K562 (cell line): ENCODE results near the gene NIFK. TPM values are rescaled to one million over a fixed set of nuclear protein-coding genes. Genes with fewer than 3 reads are reported as not detected.

Experiments used
- ARID1B ChIP-seq: fragments of 450-650 bp; IDR thresholded peaks from 2 replicates; pipeline ENCODE4 v1.6.1; 2016; ENCODE audit warnings: antibody characterized with exemption, mild to moderate bottlenecking, inconsistent platforms
- BRD4 ChIP-seq: fragments of 200-600 bp; sonication (generic); IDR thresholded peaks from 2 replicates; pipeline ENCODE4 v1.6.1; 2017; ENCODE audit warnings: inconsistent platforms
- CREM ChIP-seq: IDR thresholded peaks from 2 replicates; pipeline ENCODE4 v1.6.1; 2014; ENCODE audit warnings: antibody characterized with exemption, low read depth
- GTF2E2 ChIP-seq: fragments of 200-800 bp; sonication (Bioruptor generic); IDR thresholded peaks from 2 replicates; pipeline ENCODE4 v1.6.1; 2016; ENCODE audit warnings: missing genetic modification characterization, missing compliant biosample characterization
- MAFF ChIP-seq: IDR thresholded peaks from 2 replicates; pipeline ENCODE4 v1.6.1; 2012; ENCODE audit warnings: low read length, improper control_type of control experiment
- MEIS2 ChIP-seq: fragments of 450-650 bp; IDR thresholded peaks from 2 replicates; pipeline ENCODE4 v1.6.1; 2014; ENCODE audit warnings: mild to moderate bottlenecking; ENCODE audit not compliant: partially characterized antibody
- RBM15 ChIP-seq: fragments of 200-400 bp; formaldehyde crosslinking; IDR thresholded peaks from 2 replicates; pipeline ENCODE4 v1.6.1; 2018; ENCODE audit warnings: mild to moderate bottlenecking, low read length, moderate library complexity; ENCODE audit not compliant: insufficient read depth
- ZNF133 ChIP-seq: fragments of 250-450 bp; sonication (Bioruptor Pico); IDR thresholded peaks from 2 replicates; pipeline ENCODE4 v1.4.0; 2020; ENCODE audit warnings: mild to moderate bottlenecking
- ZNF431 ChIP-seq: sonication (generic); formaldehyde crosslinking; IDR thresholded peaks from 2 replicates; pipeline ENCODE4 v1.8.0; 2022; ENCODE audit warnings: mild to moderate bottlenecking, missing genetic modification reagents
- polyA plus RNA-seq, 8 experiments: library from polyadenylated mRNA; depleted of rRNA in 4 of 8; stranded (reverse) in 5 of 8; unstranded in 3 of 8; fragments of >200 nt; fragmentation: Nextera tagmentation in 2 of 8; fragmentation: Illumina TruSeq in 1 of 8; extraction: Ambion mirVana in 2 of 8; extraction: Trizol in 1 of 8; gene quantifications; 2 replicates each; pipeline versions ENCODE4 v1.2.1 to v1.2.3, GENCODE V29; 2011 to 2014; ENCODE audit warnings: inconsistent platforms in 1 of 8, missing spikeins in 1 of 8
- total RNA-seq, 7 experiments: library from RNA; depleted of rRNA in 6 of 7; stranded (reverse); fragments of >200 nt in 6 of 7; fragmentation: Illumina TruSeq in 2 of 7; extraction: Trizol in 2 of 7; gene quantifications; 2 replicates each; pipeline versions ENCODE4 v1.2.1 to v1.2.3, GENCODE V29; 2011 to 2021; ENCODE audit warnings: low replicate concordance in 1 of 7
- TF ChIP-seq, protein P1 (sequence below): sonication (generic); formaldehyde crosslinking; IDR thresholded peaks from 2 replicates; pipeline ENCODE4 v1.8.1; 2022; ENCODE audit warnings: missing genetic modification reagents
- TF ChIP-seq, protein P2 (sequence below), 2 experiments: fragments of 450-650 bp; IDR thresholded peaks; 2 replicates each; pipeline ENCODE4 v1.6.1; 2016; ENCODE audit warnings: mild to moderate bottlenecking in 2 of 2, borderline replicate concordance in 1 of 2, low read depth in 1 of 2, moderate library complexity in 1 of 2

NIFK gene
- total and polyA plus RNA-seq, 9 of the 15 experiments (the other 6 are each of a cell fraction or from before 2014, with no cell fraction given) = 60.2 to 426 (median 183) TPM

DNA sequence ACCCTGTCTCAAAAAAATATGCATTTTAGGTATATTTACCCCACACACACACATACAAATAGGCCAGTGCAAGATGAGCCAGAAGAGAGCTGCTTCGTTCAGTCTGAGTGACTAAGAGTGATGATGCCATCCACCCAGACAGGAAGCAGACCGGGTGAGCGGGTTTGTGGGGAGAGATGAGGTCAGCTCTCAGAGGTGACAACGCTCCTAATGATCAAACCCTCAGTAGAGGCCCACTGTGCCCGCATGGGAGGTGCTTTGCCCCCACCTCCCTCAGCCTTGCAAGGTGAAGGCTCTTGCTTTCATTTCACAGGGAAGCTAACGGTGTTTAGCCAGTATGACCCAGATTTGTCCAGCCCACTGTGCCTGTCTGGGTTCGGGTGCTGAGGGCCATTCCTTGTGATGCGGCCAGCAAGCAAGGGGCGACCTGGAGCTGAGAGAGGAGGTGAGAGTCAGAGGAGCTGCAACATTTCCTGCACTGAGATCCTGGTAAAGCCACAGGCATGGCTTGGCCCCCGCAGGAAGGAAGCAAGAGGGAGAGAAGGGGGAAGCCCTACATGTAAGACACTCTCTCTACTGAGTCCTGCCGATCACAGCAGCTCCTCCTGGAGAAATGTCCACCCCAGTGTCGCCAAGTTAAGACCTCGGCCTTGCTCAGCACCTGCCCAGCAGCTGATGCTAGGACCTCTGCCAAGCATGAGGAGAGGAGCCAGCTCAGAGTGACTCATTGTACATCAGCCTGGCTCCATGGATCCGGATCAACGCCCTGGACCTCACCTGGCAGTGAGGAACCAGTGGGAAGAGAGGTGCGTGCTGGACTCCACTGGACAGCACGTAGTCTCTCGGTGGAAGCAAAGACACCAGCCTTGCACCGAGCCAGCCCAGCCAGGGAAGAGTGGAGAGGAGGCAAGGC is 37.0 kb downstream of the NIFK start (continued):
- TF ChIP-seq ZNF133 (CRISPR knock-in tag) (no peak), GTF2E2 (no peak), ARID1B (peak; percentile 50), BRD4 (no peak), CREM (peak; percentile 66; the same call in 1 of the 2 replicates), MAFF (no peak), ZNF431 (CRISPR knock-in tag) (no peak), MEIS2 (peak; percentile 74), RBM15 (no peak)
- TF ChIP-seq, protein P1, sequence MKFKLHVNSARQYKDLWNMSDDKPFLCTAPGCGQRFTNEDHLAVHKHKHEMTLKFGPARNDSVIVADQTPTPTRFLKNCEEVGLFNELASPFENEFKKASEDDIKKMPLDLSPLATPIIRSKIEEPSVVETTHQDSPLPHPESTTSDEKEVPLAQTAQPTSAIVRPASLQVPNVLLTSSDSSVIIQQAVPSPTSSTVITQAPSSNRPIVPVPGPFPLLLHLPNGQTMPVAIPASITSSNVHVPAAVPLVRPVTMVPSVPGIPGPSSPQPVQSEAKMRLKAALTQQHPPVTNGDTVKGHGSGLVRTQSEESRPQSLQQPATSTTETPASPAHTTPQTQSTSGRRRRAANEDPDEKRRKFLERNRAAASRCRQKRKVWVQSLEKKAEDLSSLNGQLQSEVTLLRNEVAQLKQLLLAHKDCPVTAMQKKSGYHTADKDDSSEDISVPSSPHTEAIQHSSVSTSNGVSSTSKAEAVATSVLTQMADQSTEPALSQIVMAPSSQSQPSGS = peak; percentile 68; the same call in 1 of the 2 replicates
- TF ChIP-seq, protein P2, sequence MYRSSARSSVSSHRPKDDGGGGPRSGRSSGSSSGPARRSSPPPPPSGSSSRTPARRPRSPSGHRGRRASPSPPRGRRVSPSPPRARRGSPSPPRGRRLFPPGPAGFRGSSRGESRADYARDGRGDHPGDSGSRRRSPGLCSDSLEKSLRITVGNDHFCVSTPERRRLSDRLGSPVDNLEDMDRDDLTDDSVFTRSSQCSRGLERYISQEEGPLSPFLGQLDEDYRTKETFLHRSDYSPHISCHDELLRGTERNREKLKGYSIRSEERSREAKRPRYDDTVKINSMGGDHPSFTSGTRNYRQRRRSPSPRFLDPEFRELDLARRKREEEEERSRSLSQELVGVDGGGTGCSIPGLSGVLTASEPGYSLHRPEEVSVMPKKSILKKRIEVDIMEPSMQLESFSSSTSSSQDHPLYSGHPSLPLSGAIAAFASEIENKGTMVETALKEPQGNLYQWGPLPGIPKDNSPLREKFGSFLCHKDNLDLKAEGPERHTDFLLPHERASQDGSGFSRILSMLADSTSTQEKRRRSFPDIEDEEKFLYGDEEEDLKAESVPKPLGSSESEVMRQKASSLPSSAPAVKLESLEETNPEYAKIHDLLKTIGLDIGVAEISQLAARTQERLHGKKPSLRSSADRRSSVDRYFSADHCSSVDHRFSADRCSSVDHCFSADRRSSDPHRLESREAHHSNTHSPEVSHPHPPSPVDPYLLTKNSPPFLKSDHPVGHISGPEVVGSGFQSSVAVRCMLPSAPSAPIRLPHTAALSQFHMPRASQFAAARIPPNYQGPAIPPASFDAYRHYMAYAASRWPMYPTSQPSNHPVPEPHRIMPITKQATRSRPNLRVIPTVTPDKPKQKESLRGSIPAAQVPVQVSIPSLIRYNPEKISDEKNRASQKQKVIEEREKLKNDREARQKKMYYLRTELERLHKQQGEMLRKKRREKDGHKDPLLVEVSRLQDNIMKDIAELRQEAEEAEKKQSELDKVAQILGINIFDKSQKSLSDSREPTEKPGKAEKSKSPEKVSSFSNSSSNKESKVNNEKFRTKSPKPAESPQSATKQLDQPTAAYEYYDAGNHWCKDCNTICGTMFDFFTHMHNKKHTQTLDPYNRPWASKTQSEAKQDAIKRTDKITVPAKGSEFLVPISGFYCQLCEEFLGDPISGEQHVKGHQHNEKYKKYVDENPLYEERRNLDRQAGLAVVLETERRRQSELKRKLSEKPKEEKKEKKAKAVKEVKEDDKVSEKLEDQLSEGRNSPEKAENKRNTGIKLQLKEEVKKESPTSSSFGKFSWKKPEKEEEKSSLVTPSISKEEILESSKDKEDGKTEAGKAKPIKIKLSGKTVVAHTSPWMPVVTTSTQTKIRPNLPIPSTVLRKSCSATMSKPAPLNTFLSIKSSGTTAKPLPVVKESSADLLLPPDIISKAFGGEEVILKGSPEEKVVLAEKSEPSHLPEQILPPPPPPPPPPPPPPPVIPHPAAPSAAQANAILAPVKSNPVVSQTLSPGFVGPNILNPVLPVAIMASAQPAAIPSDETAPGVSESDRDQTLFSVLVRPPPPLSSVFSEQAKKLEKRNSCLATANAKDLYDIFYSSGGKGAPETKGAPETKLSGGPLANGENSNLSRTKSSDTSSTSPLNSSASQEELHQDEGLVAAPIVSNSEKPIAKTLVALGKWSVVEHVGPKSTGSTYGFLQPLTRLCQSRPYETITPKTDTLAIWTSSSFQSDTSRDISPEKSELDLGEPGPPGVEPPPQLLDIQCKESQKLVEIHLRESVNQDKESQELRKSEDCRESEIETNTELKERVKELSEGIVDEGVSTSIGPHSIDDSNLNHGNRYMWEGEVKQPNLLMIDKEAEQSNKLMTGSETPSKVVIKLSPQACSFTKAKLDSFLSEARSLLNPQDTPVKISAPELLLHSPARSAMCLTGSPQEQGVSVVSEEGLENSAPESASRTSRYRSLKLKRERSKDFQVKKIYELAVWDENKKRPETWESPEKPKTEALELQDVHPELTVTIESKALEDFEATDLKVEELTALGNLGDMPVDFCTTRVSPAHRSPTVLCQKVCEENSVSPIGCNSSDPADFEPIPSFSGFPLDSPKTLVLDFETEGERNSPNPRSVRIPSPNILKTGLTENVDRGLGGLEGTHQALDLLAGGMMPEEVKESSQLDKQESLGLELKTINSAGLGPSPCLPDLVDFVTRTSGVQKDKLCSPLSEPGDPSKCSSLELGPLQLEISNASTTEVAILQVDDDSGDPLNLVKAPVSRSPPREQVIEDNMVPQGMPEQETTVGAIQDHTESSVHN (IDR thresholded peaks at IDR 0.05; ENCODE audit: borderline replicate concordance in 1 of 2, low read depth in 1 of 2) = peak in 1 of 2 experiments; percentile 65; a peak in 1 of 4 replicates
- TF ChIP-seq, all 486 proteins: peak for 23
